Stimulated activated CD8-positive, alpha-beta memory T cell treated with anti-CD3 and anti-CD28 coated beads, Interleukin-15, amount 100 ng/mL, for 4 hours (primary cell): ENCODE measurements around the gene SMYD3.

Experiments used
- DNase-seq, 2 donors: peaks; one replicate each; pipeline ENCODE4 v3.0.0-alpha.2; 2020; ENCODE audit warnings: low read depth in 2 of 2

SMYD3 gene

DNA sequence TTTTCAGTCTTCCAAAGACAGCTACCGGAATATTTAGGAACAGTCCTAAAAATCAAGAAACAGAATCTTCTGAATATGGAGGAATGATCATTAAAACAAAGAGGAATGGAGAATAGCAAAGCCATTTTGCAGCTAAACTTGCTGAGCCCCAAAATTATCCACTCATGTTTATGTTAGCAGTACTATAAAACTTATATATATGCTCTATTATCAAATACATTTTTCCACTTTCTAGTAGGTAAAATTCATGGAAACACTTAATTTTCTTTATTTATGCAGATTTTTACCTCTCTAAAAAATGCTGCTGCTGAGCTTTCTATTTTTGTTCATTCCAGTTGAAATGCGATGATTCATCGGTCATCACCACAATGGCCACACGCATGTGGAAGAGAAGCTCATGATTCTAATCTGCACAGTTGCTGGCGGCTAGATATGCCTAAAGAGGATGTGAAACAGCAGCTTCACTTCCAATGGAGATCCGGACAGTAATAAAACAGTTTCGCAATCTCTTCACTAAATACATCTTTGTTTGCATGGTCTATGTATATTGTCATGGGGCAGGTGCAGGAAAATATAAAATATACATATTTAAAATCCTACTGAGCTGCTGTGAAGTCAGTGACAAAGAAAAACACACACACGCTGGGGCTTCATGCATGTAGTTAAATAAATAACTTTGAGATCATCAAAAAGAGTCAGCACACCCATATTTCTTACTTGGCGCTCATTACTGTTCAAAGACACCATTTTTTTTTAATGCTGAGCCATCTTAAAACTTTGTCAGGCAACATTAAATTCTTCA lies 292.2 kb downstream of the SMYD3 start:
- DNase-seq, result no peak

DNA sequence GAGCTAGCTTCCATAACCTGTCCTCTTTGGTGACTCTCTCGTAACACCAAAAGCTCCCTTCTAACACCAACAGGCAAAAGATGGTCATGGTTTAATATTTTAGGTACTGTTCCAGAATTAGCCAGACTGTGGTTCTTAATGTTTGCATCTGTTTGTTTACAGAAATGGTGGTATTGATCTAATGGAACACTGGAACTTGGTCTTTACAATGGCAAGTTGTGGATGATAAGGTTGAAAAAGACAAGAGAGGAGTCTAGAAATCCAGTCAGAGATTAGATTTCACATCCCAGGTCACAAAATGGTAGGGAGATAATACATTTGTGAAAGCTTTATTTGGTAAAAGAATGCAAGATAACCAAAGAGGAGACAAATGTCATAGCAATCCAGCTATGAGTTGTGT lies 293.1 kb downstream of the SMYD3 start:
- DNase-seq, result no peak

DNA sequence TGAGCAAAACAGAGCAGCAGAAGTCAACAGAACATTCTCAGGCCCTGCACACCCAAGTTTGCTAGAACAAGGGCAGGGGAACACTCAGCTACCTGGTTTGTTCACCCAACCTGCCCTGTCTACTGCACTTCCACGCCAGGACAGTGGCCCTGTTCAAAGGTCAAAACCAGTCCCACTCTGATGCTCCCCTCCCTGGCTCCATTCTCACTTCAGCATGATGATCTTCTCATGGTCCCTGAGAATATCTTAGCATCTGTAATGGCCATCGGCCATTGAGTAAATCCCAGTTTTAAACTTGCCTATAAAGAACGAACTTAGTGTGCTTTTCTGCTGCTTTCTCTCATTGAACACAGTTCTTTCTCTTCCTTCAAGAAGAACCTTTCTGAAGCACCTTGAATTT lies 293.6 kb downstream of the SMYD3 start:
- DNase-seq, result no peak

DNA sequence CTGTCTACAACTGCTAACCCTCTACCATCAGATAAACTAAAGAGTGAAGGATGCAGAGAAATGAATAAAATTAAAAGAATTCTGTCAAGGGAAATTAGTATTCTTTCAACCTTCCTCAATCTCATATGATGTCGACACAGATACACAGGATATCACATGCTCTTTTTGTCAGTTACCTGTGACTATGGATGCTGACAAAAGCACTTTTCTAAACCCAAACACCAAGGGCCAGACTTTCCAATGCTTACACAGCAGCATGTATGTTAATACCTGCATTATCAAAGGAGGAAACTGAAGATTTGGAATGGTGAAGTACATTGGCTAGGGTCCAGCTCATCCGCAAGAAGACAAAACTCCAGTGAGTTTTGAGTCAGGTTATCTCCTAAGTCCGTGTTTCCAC lies 294.0 kb downstream of the SMYD3 start:
- DNase-seq, result no peak

DNA sequence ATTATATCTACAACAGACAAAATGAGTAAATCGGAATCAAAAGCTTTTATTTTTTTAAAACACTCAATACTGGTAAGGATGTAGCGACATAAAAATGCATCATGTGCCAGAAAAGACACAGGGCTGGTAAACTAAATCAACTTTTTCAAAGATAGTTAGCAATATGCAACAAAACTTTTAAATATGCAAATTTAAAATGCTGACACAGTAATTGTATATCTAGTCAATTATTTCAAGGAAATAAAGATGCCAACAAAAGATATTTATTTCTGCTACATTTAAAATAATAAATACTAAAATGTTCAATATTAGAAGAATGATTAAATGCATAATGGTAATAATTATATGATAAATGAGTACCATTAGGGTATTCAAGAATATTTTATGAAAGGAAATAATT lies 295.1 kb downstream of the SMYD3 start:
- DNase-seq, result no peak

DNA sequence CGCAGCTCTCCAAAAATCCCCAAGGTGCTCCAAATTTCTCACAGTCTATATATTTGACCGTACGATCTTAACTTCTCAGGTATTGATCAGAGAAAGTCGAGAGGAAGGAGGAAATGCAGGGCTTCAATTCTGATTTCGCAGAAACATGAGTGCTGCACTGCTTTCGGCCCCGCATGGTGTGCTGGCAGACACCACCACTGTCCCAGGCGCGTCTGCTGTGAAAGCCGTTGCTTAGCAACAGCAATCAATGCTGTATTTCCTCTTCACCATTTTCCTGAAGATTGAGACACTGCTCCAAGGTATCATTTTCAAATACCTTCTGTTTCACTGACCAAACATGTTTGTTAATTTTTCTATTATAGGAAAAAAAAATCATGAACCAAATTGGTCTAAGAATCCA lies 296.3 kb downstream of the SMYD3 start:
- no peak for DNase-seq

DNA sequence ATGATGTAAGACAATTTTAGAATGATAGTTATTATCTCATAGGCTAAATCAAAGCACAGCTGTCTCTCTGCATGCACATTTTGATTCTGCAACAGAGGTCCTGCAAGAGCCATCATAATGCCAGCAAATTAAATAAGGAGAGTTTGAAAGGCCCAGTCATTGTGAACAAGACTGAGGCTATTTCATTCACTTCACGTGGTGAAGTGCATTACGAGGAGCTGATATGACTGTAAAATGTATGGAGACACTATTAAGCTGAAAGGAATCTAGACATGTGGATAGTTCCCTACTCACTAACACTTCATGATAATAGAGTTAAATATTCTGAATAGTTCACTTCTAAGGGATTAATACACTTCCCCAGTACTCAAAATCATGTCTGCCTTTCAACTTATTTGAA lies 299.0 kb downstream of the SMYD3 start:
- DNase-seq, result no peak

DNA sequence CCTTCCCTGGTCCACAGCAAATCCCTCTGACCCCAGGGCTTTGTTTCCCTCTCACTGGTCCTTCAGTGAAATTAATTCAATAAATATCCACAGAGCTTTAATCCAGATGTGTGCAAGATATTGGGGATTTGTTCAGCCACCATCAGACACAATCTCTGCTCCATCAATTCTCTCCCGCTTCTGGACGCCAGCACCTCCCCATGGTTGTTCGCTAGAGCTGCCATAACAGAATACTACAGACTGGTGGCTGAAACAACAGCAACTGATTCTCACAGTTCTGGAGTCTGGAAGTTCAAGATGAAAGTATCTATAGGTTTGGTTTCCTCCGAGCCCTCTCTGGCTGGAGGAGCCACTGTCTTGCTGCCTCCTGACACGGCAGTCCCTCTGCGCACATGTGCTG lies 303.9 kb downstream of the SMYD3 start:
- DNase-seq, result no peak

DNA sequence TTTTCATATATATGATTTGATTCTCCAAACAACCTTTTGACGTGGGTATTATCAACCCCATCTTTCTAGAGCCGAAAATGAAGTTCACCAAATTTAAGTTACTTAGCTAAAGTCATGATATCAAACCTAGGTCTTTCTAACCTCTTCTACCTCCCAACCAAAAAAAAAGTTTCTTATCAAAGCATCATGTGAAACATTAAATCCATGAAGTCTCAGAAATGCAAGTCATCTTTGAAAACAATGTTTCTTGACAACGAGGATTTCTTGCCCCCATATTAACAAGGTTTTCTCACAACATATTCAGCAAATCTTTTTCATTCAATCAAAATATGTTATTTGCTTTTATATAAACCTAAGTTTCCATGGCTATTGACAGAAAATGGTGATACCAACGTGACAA lies 306.3 kb downstream of the SMYD3 start:
- no peak for DNase-seq

DNA sequence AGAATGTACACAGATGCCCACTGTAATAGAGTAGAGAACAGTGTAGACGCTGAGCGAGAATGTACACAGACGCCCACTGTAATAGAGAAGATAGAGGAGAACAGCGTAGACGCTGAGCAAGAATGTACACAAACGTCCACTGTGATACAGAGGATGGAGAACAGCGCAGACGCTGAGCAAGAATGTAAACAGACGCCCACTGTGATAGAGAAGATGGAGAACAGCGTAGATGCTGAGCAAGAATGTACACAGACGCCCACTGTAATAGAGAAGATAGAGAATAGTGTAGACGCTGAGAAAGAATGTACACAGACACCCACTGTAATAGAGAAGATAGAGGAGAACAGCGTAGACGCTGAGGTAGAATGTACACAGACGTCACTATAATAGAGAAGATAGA lies 306.9 kb downstream of the SMYD3 start:
- no peak for DNase-seq

DNA sequence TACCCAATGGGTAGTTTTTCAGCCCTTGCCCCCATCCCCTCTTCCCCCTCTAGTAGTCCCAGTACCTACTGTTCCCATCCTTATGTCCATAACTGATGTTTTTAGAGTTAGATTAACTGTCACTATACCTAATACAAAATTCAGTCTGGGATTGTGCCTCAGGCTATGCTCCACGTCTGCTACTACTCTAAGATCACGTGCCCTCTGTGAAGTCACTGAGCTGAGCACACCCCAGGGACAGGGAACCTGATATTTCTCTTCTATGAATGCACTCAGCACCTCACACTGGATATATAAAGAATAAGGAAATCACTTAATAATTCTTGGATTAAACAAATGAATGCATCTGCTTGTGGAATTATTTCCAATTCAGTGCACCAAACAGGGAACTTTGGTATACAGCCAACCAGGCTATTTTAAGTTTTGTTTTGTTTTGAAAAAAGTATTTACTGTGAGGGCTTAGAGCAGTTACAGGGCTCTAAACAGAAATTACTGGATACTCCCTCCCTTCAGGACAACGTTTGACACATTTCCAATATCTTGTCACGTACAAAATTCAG lies 307.9 kb downstream of the SMYD3 start:
- no peak for DNase-seq

DNA sequence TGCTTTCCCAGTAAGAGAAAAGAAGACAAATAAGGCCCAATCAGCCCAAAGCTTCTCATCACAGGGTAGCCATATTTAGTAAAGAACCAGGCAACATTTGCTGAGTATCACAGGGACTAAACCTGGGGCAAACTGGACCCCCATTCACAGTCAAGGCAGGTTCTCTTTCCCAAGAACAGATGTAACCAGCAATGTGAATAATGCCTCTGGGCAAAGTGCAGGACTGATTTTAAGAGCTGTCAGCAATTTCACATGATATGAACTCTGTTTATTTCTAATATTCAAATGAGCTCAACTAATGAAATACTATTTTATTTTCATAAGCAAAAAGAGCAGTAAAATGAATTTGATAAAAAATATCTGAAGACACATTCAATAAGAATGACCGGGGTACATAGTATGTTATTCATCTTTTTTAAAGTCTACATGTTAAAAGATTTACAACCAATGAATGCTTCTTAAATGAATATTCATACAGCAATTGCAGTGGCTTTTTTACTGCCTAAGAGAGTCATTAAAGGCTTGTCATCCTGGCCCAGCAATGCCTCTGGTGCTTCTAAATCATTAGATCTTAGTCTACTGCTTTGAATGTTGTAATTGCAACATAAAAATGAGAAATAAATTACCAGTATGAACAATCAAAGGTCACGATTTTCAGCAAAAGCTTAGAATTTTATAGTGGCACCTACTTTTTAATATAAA lies 308.8 kb downstream of the SMYD3 start:
- DNase-seq, result no peak

DNA sequence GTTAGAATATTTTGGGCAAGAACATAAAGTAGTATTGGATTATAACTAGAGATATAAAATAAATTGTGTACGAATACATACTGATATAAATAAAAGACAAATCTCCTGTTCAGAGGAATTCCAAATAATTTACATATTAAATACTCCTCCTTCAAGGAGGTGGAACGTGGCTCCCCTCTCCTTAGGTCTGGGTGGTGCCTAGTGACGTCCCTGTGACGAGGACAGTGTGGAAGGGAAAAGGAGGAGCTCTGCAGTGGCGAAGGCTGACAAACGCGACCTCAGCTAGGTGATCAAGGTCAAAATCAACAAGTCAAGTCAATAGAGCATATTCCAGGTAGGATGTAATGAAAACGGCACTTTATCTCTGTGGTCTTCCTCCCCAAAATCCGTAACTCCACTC lies 310.0 kb downstream of the SMYD3 start:
- DNase-seq, result no peak

DNA sequence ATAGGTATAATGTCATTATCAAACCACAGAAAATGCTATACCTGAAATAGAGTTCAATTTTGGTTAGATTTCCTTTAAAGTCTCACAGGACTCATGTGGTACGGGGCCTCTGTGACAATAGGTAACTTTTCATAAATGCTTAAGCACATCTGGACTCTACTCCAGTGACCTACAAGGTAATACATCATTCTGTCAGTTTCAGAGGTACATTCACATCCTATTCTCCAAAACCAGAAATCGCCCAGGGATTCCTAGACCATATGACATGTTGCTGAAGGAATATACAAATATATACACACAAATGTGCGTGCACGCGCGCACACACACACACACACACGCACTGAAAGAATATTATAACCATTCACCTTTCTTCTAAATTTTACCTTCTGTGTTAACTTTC lies 311.8 kb downstream of the SMYD3 start:
- DNase-seq, result no peak

DNA sequence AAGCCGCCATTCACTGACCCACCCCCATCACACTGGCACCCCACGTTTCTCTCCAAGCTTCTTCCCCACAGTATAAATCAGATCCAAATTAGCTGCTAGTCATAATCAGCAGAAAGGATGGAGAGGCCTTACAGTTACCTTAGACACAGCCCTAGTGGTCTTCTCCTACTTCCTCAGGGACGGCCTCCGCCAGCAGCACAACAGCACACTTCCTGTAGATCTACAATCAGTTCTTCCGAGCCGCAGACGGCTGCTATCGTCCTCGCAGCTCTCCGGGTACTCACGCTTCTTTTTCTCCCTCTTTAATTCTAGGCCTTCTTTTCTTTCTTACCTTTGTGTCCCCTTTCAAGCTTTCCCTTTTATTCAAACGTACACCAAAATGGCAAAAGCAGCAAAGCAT lies 313.5 kb downstream of the SMYD3 start:
- DNase-seq, result no peak

DNA sequence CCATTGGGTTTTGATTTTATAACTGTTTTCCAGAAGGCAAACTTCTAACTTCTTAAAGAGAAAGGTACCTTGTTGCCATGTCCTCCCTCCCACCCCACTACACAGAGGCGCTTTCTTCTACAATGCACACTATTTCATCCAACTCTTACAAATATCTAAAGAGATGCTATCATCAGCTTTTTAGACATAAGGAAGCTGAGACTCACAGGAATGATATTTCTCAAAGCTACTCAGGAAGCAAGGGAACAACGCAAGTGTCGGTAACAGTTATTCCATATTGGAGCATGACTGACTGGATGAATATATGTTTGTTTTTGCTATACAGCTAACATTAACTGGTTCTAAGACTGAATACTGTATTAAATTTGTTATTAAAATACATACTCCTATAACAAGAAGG lies 318.0 kb downstream of the SMYD3 start:
- no peak for DNase-seq

DNA sequence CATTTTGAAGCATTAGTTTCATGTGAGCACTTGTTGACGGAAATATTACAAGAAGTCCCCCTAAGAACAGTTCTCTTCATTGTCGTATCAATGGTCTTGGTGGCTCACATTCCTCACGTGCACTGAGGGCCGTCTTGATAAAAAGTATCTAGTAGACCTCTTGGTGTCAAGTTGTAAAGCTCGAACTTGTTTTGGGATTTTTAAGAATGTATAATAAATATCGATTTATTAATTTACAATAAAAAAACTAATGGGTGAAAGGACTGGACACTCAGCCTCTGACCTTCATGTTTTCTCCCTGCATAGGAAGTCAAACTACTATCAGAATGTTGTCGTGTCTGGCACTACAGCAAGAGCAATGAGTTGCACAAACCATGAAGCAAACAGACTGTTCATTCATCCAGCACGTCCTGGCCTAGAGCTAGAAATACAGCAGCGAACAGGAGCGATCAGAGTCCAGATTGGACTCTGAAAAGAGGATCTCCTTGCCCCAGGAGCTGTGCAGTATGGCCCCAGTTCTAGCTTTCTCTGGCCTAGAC lies 319.2 kb downstream of the SMYD3 start:
- no peak for DNase-seq

DNA sequence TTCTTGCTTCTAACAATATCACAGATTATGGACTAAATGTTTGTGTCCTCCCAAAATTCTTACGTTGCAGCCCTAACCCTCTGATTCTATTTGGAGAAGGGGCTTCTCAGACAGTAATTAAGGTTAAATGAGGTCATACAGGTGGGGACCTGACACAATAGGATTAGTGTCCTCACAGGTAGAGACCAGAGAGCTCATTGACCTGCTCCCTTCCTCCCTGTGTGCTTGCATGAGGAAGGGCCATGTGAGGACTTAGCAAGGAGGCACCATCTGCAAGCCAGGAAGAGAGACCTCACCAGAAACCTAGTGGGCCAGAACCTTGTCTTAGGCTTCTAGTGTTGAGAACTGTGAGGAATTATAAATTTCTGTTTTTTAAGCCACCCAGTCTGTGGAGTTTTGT lies 322.6 kb downstream of the SMYD3 start:
- no peak for DNase-seq

DNA sequence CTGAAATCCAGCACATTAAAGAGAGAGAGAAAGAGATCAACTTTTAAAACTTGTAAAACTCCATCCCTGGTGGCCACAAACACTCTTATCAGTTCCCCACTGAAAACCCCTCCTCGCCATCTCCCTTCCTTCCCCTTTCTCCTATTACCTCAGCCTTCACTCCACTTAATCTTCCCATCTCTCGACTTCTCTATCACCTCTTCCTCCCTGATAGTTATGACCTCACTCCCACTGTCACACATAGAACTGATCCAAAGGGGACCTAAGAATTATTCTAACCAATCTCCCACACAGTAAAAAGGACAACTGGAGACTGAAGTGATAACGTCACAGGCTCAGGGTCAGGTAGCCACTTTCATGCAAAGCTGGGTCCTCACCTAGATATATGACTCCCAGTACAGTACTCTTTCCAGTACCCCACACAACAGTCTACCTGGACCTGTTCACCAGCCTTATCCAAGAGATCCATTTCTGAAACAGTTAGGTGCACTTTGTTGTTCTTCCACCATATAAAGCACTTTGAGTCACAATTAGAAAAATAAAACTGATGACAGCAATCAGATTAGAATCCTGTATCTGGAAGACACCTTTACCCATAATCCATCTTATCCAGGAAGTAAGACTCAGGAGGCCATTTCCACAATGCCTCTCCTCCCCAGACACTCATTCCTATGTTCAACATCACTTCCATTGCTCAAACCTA lies 324.8 kb downstream of the SMYD3 start:
- DNase-seq, result no peak

DNA sequence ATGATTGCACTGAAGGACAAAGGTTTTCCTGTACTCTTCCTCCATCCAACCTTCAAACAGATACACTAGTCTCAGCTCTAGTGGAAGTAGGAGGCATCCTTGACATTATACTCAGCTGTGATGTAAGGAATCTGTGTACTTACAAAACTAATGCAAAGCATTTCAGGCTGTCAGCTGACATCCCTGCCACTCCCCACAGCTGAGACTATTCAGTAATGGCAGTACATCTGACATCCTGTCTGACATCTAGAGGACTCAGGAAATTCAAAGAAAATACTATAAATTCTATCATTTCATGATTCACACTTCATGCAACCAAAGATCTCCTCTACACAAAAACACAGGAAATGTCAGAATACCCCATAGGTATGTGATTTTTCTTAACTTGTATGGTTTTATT lies 325.8 kb downstream of the SMYD3 start:
- no peak for DNase-seq

DNA sequence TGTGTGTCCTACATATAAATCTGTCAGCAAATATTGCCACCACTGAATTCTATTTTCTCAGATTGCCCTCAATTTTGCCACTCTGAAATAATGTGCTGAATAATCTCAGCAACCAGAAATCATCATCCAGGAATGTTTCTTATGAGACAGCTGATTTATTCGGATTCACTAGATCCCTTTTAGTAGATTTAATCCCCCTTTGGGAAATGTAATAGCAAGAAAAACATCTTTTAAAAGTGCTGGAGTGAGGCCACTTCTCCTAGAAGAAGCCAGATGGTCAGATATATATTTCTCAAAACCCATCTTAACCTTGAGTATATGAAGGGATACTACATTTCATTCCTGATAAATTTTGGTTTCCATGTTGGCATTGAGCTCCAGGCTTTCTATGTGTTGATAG lies 327.7 kb downstream of the SMYD3 start:
- no peak for DNase-seq

DNA sequence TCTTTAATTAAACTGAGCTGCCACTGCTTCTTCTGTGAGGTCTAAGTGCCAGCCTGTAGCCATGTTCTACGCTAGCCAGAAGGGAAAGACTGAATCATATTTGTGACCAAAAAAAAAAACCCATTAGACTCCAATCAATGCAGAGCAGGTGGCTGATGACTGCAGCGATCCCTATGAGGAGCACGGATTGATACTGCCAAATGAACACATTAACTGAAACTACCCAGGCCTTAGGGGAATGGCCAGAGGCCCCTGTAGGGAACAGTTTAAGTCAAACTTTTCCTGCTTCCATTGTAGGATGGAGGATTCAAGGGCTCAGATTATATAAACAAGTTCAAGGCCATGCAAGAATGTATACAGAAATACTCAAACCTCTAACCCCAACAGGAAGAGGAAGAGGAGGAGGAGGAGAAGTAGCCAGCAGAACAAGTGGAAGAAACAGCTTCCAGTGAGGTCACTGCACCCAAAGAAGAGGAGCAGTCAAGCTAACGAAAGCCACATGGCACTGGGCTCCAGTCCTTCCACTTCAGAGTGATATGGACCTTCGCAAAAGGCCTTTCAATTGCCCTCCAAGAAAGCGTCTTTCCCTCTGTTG lies 328.3 kb downstream of the SMYD3 start:
- no peak for DNase-seq
